Measurements from ENCODE around the gene GPR17.

GPR17 gene

DNA sequence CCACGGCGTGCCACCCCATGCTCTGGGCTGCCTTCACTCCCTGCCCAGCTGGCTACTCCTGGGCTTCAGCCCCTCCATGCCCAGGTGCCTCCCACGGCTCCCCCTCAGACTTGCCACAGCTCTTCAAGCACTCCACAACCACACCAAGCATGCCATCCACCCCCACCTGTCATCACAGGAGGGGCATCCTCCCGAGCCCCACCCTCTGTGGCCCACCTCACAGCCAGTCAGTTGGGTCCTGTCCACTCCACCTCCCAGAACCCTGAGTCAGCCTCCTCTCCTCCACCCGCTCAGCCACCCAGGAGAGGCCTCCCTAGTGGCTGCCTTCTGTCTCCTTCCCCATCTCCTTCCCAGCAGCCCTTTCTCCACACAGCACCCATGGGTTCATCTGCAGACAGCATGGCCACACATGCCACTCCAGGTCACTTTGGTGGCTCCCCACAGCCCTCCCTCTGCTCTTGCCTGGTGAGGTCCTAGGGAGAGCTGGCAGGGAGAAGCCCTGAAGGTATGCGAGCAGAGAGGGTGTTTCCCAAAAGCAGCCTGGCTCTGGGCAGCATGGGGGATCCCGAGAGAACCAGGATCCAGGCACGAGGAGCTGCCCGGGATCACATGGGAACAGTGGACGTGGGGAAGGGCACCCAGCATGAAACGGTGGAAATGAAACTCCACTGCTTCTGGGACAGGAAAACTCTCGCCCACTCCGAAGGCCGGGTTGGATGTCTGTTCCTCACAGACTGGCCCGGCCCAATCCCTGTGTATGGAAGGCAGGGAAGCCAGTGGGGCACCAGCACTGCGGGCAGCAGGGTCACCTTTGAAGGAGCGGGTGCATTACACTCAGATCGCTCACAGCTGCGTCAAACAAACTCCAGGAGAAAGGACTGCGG is 26.6 kb downstream of the GPR17 start:
- DNase-seq: no peak

DNA sequence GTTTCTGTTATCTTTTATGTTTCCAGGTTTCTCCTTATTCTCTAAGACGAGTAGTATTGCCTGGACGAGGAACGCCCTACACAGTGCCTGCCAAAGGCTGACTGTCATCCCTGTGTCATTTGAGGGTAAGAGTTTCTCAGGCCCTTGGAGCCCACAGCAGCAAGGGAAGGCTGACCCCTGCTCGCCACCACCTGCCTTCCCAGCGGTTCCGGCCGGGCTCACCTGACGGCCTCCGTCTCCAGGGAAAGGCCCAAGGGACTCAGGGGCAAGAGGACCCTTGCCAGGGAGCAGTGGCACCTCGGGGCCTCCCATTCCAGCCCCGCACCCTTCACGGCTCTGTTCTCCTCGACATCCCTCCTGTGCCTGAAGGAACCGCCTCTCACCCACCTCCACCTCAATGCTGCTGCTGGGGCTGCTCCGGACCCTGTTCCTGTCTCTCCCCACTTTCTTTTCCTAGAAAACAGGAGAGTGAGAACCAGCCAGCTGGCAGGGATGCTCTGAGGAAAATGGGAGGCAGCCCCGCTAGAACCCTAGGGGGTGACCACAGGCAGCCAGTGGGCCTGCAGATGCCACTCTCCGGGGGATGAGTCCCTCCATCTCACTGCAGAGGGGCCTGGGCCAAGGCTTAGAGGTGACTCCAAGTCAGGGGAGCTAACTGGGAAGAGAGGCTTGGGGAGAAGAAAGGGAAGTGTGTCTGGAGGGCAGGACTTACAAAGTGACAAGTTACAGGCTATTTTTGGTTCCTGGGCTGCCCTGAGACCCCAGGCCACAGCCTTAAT is 27.5 kb downstream of the GPR17 start:
- no peak for DNase-seq

DNA sequence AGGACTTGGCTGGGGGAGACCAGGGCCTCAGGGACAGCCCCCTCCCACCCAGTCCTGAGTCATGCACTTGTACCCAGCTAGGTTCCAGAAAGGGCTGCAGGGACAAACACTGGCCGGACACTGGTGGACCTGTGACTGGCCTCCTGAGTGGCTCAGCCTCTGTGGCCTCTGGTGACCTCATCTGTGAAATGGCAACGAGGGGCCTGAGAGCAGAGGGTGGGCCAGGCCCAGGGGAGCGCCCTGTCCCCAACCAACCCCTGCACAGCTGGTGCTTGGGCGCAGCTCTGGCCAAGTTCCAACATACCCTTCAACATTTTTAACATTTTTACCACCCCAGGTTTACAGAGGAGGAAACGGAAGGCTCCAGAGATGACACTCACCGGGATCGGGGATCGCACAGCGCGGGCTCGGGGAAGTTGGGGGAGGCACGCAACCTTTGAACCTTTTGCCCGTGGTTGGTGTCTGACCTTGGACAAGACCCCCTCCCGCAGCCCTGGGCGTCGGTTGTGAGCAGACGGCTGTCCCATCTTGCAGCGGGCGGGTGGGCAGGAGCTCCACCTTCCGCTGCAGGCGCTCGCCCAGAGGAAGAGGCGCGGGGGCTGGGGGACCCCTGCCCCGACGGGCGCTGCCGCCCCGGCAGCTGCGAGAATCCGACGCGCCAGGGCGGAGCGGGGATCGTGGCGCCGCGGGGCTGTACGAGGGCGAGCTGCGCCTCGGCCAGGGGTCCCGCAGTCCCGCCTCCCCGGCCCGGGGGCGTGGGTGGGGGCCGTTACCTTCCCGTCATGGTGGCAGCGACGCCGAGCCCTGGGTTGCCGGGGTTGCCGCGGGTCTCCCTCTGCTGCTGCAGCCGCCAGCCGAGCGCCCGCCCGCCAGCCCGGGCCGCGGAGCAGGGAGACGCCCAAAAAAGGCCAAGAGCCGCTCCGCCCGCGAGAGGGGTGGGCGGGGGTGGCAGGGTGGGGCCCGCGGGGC is 28.6 kb downstream of the GPR17 start:
- no peak for DNase-seq

DNA sequence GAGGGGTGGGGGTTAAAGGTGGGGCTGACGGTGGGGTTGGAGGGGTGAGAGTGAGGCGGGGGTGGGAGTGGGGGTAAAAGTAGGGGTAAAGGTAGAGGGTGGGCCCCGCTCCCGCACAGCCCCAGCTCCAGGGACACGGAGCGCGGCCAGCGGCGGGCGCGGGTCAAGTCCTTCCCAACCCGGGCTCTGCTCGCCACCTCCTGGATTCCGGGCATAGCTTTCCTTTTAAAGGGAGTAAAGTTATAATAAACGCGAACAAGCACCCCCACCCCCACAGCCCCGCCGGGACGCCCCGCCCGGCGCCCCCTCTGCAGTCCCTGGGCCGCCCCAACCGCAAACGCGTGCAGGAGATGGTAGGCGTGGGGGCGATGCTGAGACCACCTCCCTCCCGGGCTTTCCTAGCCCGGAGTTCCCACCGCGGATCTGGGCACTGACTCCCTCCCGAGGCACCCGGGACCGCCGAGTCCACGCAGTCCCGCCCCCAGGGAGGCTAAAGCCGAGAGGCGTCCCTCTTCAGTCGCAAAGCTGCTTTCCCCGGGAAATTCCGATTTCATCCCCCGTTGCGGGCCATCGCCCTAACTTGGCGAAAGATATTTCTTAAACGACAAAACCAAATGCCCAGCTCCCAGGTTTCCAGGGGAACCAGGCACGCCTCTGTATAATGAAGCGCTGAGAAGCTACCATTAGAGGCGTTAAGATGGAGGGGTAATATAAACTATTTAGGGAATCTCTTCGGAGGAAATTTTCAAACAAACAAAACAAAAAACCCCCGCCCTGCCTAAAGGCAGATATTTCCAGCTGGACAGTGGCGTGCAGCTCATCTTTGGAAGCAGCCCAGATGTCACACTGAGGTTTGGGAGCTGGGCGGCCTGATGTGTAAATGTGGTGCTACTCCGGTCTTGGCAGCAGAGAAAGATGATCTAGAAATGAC is 29.6 kb downstream of the GPR17 start, which contains the start of gene LIMS2:
TSS of gene LIMS2 (minus strand) at position 200 of the 931 bp plus-strand sequence. CDS start 506 bp downstream, outside the sequence.
- DNase-seq: no peak

DNA sequence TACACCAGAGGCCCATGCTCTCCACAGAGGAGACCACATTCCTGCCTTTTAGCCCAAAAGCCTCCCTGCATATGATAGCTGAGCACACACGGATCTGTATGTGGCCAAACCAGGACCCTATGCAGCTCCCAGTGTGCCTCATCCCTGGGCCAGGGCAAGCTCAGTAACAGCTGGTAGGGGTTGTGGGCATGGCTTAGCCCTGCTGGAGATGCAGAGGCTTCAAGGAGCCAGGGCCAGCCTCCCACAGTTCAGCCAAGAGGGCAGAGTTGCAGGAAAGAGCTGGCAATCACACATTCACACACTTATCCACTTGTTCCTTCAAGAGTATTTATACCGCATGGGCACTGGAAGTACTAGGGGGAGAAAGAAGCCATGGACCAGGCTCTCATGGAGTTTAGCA is 31.0 kb downstream of the GPR17 start:
- no peak for DNase-seq

DNA sequence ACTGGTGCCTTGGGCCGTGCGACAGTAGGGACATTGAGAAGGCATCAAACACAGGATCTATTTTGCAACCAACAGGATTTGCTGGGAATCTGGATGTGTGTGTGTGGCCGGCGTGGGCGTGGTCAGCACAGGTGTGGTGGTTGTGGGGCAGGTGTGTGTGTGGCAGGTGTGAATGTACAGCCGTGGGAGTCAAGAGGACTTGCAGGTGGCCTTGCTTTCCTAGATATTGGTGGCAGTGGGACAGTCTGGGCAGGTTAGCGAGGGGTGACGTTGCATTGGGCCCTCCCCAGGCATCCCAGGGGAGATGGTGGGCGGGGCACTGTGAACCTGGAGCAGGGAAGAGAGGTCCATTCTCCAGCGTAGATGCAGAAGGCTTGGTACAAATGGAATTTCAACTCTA is 32.6 kb downstream of the GPR17 start:
- no peak for DNase-seq

DNA sequence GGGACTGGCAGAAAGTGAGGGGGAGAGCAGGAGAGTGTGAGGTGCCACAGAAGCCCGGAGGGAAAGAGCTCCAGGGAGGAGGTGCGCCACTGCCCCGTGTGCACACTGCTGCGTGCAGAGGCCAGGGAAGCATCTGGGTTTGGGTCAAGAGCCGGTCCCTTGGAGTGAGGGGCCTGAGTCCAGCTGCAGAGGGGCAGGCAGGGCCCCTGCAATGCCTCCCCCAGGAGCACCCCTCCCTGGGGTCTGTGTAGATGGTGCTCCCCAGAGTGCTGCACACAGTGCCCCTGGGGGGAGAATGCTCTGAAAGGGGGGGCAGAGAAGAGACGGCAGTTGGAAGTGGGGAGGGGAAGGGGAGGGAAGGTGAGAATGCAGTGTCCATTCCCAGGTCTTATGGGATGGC is 33.0 kb downstream of the GPR17 start:
- no peak for DNase-seq

DNA sequence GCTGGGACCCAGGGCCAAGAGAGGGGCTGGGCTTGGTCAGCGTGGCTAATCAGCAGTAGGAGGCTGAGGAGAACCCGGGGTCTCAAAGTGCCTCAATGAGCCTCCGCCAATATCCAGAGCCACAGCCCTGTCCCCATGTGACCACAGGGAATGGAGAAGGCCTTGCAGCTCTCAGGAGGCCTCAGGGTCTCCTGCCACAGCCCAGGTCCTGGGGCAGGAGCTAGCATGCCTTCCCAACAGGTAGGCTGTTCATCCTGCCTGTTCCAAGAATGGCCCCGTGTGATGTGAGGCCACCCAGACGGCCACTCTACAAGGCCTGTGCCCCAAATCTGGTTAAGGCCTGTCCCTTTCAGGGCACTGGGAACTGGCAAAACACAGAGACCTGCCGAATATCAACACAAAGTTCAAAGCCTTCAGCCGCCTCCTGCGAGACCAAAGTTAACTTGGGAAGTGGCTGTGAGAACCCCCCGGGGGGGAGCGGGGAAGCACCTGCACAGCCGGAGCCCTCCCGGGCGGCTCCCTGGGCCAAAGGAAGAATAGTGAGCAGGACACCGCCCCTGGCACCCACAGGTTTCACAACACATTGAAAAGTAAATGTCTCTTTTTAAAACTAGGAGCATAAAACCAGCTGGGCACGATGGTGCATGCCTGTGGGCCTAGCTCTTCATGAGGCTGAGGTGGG is 33.9 kb downstream of the GPR17 start:
- no peak for DNase-seq

DNA sequence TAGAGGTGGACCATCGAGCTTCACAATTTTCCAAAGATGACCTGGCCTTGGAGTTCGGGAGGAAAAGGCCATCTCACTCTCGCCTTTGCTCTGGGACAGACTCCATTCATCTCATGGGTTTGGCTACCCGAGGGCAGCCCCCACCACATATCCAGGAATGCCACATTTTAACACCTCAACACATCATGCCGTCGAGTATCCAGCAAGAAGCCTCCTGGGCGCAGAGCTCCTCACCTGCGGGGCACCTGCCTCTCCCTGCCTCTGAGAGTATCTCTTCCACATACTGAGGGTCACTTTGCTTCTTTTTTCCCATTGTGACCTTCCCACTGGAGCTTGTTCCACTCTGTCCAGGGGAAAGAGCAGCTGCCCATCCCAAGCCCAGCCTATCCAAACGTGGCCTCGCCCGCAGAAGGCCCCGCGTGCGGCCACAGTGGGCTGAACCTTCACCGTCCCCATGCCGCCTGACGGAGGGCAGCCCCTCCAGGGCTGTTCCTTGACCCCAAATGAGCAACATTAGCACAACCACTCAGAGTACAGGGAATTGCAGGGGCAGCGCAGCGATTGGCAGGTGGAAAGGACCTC is 34.8 kb downstream of the GPR17 start:
- no peak for DNase-seq

DNA sequence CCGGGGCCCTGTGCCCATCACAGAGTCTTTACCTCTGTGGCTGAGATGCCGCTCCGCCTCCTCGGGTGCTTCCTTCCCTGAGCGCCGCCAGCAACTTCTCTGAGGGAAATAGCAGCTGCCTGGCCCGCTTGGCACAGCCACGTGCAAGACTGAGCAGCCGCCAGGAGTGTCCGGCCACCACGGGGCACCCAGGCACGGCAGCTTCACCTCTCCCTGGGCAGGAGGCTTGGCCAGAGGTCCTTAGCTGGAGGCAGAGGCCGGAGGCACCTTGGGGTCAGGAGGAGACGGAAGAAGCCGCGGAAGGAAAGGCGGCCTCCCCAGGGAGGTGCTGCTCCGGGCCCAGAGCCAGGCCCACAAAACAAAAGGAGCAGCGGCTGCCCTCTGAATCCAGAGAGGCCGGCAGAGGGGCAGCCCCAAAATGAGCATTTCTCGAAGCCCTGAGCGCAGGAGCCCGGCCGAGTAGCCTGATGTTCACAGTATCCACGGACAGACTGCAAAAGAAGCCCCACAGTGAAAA is 35.4 kb downstream of the GPR17 start:
- no peak for DNase-seq

DNA sequence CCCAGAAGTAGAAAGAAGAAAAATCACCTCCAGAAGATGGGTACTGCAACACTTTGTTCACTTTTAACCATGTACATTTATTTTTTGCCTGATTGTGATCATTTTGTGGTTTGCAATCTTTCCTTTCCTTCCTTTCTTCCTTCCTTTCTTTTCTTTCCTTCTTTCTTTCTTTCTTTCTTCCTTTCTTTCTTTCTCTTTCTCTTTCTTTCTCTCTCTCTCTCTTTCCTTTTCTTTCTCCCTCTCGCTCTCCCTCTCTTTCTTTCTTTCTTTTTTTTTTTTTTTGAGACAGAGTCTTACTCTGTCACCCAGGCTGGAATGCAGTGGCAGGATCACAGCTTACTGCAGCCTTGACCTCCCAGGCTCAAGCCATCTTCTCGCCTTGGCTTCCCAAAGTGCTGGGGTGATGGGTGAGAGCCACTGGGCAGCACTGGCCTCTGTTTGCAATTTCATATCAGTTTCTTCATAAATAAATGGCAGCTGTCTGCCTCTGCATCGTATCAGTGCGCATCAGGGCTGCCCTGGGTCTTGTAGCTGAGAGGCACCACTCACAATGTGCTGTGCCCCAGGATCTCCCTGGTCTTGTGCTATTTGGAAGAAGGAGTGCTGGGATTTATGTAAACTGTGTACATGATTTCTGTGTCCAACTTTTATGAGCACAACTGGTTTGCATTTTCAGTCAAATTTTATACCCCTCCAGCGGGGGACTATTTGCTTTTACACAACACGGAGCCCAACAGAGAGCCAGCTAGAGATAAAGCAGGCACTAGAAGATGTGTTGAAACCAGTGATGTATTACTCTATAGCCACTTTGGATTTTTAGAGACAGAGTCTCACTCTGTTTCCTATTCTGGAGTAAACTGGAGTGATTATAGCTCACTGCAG is 36.3 kb downstream of the GPR17 start:
- DNase-seq: no peak

DNA sequence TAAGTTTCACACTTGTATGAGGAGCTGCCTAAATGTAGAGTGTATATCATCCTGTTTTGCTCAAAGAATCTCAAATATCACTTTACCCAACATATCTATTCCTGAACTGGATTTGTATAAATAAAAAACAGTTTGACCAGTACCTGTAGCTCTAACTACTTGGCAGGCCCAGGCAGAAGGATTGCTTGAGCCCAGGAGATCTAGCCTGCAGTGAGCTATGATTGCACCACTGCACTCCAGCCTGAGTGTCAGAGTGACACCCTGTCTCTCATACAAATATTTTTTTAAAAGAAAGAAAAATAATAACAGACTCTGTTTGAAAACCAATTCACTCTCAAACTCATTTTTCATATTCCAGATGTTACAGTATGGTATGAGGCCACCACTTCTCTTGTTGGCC is 37.1 kb downstream of the GPR17 start:
- DNase-seq: no peak

DNA sequence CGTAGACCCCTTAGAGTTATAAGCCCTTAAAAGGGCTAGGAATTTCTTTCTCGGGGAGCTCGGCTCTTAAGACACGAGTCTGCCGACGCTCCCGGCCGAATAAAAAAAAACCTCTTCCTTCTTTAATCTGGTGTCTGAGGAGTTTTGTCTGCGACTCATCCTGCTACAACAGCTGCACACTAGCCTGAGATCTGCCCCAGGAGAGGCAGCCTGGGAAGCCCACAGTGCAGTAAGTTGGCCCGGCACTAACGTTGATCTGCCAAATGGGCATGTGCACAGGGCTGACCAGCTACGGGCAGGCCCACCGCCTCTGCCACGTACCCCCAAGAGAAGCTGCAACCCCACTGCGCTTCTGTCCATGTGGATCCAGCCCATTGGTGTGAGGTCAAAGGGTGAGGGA is 37.8 kb downstream of the GPR17 start:
- DNase-seq: no peak

DNA sequence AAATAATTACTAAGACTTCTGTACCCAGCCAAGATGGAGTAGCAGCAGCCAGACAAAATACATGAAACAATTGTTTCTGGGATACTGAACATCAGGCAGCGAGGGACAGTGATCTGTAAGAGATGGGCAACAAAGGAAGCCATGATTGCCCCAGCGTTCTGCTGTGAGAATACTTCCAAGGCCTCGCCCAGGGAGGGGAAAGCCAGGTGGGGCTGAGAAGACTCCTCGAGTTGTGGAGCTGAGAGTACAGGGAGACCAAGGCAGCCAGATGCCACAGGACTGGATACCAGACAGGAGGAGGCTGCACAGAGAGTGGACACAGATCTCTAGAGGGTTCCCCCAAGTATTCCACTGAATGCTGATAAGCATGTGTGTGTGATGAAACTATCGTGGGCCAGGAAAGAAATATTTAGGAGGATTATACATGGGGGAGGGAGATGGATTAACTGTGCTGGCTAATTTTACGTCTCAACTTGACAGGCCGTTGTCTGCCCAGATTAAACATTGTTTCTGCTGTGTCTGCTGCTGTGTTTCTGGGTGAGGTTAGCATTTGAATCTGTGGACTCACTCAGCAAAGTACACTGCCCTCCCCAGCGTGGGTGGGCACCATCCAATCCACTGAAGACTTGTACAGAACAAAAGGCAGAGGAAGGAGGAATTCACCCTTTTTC is 39.6 kb downstream of the GPR17 start:
- DNase-seq: no peak

DNA sequence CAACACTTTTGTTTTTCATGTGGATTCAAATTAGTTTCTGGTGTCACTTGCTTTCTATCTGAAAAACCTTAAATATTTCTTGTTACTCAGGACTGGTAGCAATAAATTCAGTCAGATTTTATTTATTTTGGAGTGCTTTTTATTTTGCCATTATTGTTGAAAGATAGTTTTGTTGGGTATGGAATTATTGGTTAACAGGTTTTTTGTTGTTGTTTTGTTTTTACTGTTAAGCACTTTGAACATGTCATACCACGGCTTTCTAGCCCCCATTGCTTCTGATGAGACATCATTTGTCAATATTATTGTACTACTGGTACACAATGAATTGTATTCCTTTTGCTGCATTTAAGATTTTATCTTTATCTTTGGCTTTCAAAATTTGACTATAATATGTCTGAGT is 42.5 kb downstream of the GPR17 start:
- DNase-seq: no peak

DNA sequence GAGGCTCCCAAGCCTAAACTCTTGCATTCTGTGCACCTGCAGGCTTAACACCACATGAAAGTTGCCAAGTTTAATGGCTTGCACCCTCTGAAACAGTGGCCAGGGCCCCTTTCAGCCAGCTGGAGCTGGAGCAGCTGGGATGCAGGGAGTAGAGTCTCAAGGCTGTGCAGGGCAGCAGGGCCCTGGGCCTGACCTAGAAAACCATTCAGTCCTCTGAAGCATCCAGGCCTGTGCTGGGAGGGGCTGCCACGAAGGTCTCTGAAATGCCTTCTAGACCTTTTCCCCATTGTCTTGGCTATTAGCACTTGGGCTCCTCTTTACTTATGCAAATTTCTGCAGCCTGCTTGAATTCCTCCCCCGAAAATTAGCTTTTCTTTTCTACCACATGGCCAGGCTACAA is 44.7 kb downstream of the GPR17 start:
- no peak for DNase-seq

DNA sequence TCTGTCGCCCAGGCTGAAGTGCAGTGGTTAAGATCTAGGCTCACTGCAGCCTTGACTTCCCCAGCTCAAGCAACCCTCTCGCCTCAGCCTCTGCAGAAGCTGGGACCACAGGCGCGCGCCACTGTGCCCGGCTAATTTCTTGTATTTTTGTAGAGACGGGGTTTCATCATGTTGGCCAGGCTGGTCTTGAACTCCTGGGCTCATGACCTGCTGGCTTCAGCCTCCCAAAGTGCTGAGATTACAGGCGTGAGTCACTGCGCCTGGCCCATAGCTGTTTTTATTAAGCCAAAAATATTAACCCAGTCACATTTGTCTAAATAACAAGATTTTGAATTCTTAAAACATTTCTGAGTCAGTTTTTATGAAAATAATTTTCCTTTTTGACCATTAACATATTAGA is 49.0 kb downstream of the GPR17 start:
- DNase-seq: no peak

DNA sequence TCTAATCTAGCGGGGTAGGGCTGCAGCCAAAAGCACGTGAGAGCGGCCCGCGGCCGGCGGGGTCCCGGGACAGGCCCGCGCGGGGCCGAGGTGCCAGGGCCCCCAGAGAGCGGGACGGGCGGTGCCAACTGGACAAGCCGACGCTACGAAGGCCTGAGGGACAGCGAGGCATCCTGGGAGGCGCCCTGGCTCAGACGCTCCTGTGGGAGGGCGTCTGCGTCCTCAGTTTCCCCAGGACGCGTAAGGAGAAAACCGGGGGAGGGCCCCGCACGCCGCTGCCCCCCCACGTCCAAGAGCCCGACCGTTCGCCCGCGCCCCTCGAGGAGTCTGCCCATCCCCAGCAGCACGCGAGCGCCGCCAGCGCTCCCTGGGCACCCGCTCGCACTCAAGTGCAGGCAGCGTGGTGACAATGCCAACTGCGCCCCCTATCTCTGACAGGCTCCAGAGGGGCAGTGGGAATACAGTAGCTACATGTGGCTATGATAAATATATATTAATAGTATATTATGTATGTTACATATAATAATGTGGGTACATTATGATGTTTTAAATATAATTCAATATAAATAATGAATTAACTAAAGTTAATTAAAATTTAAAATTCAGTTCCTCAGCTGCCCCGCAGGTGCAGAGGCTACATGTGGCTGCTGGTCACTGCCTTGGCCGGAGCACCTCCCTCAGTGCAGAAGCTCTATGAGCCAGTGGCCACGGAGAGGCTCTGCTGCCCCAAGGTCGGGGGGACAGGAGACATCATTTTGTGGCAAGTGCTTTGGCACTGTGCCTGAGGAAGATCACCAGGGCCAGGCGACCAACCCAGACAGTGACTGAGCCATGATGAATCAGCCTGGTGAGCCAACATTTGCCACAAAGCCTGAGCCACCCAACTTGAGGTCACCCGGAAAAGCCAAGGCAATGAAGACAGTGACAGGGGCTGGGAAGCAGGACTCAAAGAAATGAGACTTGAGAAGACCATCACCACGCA is 49.8 kb downstream of the GPR17 start:
- no peak for DNase-seq
